ENCODE results near the gene KBTBD2. TPM values are rescaled to one million over a fixed set of nuclear protein-coding genes. Genes with fewer than 3 reads are reported as not detected.

The KBTBD2 gene
- total and polyA plus RNA-seq, 8 donors = 9.0 to 90.3 (median 16.1) TPM

GRCh38 chr7:32896564-32897347, 5.2 kb upstream of the KBTBD2 start:
- no peak overlapping the region for H3K4me3 ChIP-seq
- intact Hi-C loops (cut with DNase I; ENCODE audit: low total_unique reads) = no loop called here
- H3K4me1 ChIP-seq = peaks cover 8 to 18% (median 13%) of the 10 kb centered on the region in 4 donors
- no peaks in the 10 kb centered on the region for H3K36me3 ChIP-seq
- H3K27ac ChIP-seq = no peak overlapping the region
- H3K9me3 ChIP-seq = no peaks in the 10 kb centered on the region
- DNase-seq = no peak
- TF ChIP-seq EP300 (IDR thresholded peaks at IDR 0.05) (no peak), CTCF (IDR thresholded peaks at IDR 0.05) (no peak), POLR2A (IDR thresholded peaks at IDR 0.05) (no peak), POLR2AphosphoS5 (IDR thresholded peaks at IDR 0.05) (no peak)
- 90 to 95% (median 94%) methylated on average over 6 of the region's 6 CpGs for WGBS, 5 donors
- no peaks in the 10 kb centered on the region for H3K27me3 ChIP-seq

- Histone ChIP-seq H3K4me3 (no peak overlapping the region), H3K27ac (peak overlapping the region in 2 of 5 donors; percentile 98 to 99), H3K27me3 (no peaks in the 10 kb centered on the region), H3K4me1 (peaks cover 16 to 28% (median 23%) of the 10 kb centered on the region in 4 donors), H3K9me3 (no peaks in the 10 kb centered on the region), H3K36me3 (no peaks in the 10 kb centered on the region)
- intact Hi-C loops (cut with DNase I; ENCODE audit: low total_unique reads) = no loop called here
- no peak for TF ChIP-seq EP300 (IDR thresholded peaks at IDR 0.05)
- TF ChIP-seq POLR2A (IDR thresholded peaks at IDR 0.05) = no peak
- no peak for TF ChIP-seq POLR2AphosphoS5 (IDR thresholded peaks at IDR 0.05)
- no peak for TF ChIP-seq CTCF (IDR thresholded peaks at IDR 0.05)
- DNase-seq = no peak
- WGBS, 5 donors = 57 to 78% (median 69%) methylated on average over 4 of the region's 4 CpGs
Measured at GRCh38 chr7:32894171-32894570, 2.6 kb upstream of the KBTBD2 start.

- Histone ChIP-seq H3K4me1 (peaks cover 20 to 32% (median 27%) of the 10 kb centered on the region in 4 donors), H3K27ac (peak overlapping the region in 3 of 5 donors; percentile 98 to 99 (median 99)), H3K36me3 (no peaks in the 10 kb centered on the region), H3K4me3 (no peak overlapping the region), H3K9me3 (no peaks in the 10 kb centered on the region), H3K27me3 (no peaks in the 10 kb centered on the region)
- intact Hi-C loops (cut with DNase I; ENCODE audit: low total_unique reads) = no loop called here
- TF ChIP-seq EP300 (IDR thresholded peaks at IDR 0.05) (no peak), POLR2A (IDR thresholded peaks at IDR 0.05) (no peak), POLR2AphosphoS5 (IDR thresholded peaks at IDR 0.05) (no peak), CTCF (IDR thresholded peaks at IDR 0.05) (no peak)
- 80 to 94% (median 88%) methylated on average over 3 of the region's 3 CpGs for WGBS, 5 donors
- no peak for DNase-seq
Measured at GRCh38 chr7:32893722-32894121, 2.2 kb upstream of the KBTBD2 start.

DNA sequence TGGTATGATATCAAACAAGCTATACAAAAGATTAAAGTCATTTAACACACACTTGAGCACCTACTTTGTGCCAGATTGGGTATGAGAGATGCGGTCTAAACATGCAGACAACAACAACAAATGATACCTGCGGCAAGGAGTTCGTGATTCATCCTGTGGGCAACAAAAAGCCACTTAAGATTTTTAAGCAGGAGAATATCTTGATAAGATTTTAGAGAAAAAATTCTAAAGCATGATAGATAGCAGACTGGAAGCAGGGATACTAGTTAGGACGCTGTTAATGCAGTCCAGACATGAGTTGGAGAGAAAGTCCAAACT, 1.6 kb upstream of the KBTBD2 start:
- peaks cover 25 to 38% (median 32%) of the 10 kb centered on the region in 4 donors for H3K4me1 ChIP-seq
- WGBS, 5 donors = 30 to 52% (median 38%) methylated on average over 4 of the region's 4 CpGs
- no peak for DNase-seq
- TF ChIP-seq CTCF (IDR thresholded peaks at IDR 0.05) = no peak
- TF ChIP-seq POLR2AphosphoS5 (IDR thresholded peaks at IDR 0.05) = no peak
- TF ChIP-seq EP300 (IDR thresholded peaks at IDR 0.05) = no peak
- no peak for TF ChIP-seq POLR2A (IDR thresholded peaks at IDR 0.05)
- no peaks in the 10 kb centered on the region for H3K9me3 ChIP-seq
- H3K27me3 ChIP-seq = no peaks in the 10 kb centered on the region
- no peaks in the 10 kb centered on the region for H3K36me3 ChIP-seq
- H3K4me3 ChIP-seq = peak overlapping the region in 1 of 4 donors; percentile 97
- H3K27ac ChIP-seq = peak overlapping the region in 4 of 5 donors; percentile 98 to 99 (median 99)
- intact Hi-C loops (cut with DNase I; ENCODE audit: low total_unique reads) = no loop called here

All from stomach (tissue), 9 donors.